Psoas muscle (tissue), 8 donors: Measurements from ENCODE around the gene CLDN18. TPM values are rescaled to one million over a fixed set of nuclear protein-coding genes. Genes with fewer than 3 reads are reported as not detected.

Experiments
- ATAC-seq, 4 donors: fragments of 200-7000 bp; cut with Tn5 transposase; one replicate each; pipeline ENCODE4 v1.9.1; 2020; ENCODE audit warnings: moderate library complexity in 3 of 4, mild to moderate bottlenecking in 2 of 4
- DNase-seq, 2 donors: peaks; one replicate each; pipeline ENCODE4 v3.0.0-alpha.2; 2020
- H3K27ac ChIP-seq: fragments of 200-600 bp; one replicate; pipeline ENCODE4 v1.8.0; 2022
- H3K27me3 ChIP-seq, 3 donors: fragments of 200-600 bp in 1 of 3; one replicate each; pipeline versions ENCODE4 v1.6.1 to v1.8.0; 2013 to 2022; ENCODE audit warnings: low read length in 2 of 3, mild to moderate bottlenecking in 2 of 3, moderate library complexity in 1 of 3; ENCODE audit not compliant: insufficient read depth in 3 of 3
- H3K36me3 ChIP-seq, 2 donors: fragments of 200-600 bp in 1 of 2; one replicate each; pipeline versions ENCODE4 v1.6.1 to v1.8.0; 2013 to 2022; ENCODE audit warnings: low read depth in 1 of 2, mild to moderate bottlenecking in 1 of 2, moderate library complexity in 1 of 2; ENCODE audit not compliant: insufficient read depth in 1 of 2
- H3K4me1 ChIP-seq: fragments of 200-600 bp; one replicate; pipeline ENCODE4 v1.8.0; 2022
- H3K4me3 ChIP-seq: fragments of 200-600 bp; one replicate; pipeline ENCODE4 v1.8.0; 2022; ENCODE audit warnings: mild to moderate bottlenecking
- H3K9me3 ChIP-seq: fragments of 200-600 bp; one replicate; pipeline ENCODE4 v1.8.0; 2022
- WGBS, 3 donors: extraction: QIAGEN DNeasy Blood & Tissue Kit; methylation state at CpG; one replicate each; pipeline versions ENCODE4 v1.1.6 to v1.1.7; 2013; 5-methylcytosine and 5-hydroxymethylcytosine counted together
- intact Hi-C, 2 donors: fragments of 100-400 bp; cut with DNase I; formaldehyde crosslinking; loops; one replicate each; pipeline versions ENCODE4 v1.11.0 to v1.14.2; 2022
- polyA plus RNA-seq, 3 donors: library from polyadenylated mRNA; stranded (reverse); fragments of 200-250 nt; gene quantifications; one replicate each; pipeline ENCODE4 v1.2.3, GENCODE V29; 2013
- total RNA-seq, 4 donors: library from RNA; stranded (reverse); fragmentation: NEBNext Ultra II Directional in 2 of 4; extraction: Animal tissue kit (Norgen Biotek cat#: 25700) in 2 of 4; gene quantifications; one replicate each; pipeline versions ENCODE4 v1.2.1 to v1.2.4, GENCODE V29; 2021 to 2023
- TF ChIP-seq, protein P1 (sequence below): fragments of 200-600 bp; IDR thresholded peaks from one replicate; pipeline ENCODE4 v1.8.0; 2022; ENCODE audit warnings: antibody characterized with exemption
- donor health status: healthy with polysubstance abuse.
- donor health status: DM: no; HTN: no; CAD: no; lungs with moderate emphysema.
- donor health status: Bipolar disorder and iron deficiency.
- donor health status: healthy.
- donor health status: DM: yes; HTN: yes; CAD: no.
- donor health status: DM: no; HTN: no; CAD: no.
- donor health status: DM: no; HTN: no; CAD: no.
- donor health status: DM: yes; HTN: yes; CAD: no.

CLDN18 gene
- total and polyA plus RNA-seq, 7 donors = 0.03 TPM; not detected in 6

DNA sequence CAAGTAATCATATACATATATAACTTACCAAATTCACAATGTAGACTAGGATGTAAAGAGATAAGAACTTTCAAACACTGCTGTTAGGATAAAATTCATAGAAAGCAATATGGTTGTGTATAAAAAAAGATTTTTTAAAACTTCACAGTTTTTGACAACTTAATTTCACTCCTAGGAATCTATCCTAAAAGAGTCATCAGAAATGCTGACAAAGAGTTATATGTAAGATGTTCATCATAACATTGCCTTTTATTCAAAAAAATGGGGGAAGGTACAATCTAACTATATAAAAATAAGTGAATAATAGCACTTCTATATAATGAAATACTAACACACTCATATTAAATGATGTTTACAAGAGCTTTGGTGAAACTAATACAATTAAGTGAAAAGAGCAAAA lies 4.3 kb upstream of the CLDN18 start:
- H3K27ac ChIP-seq = no peak overlapping the region
- H3K27me3 ChIP-seq = no peaks in the 10 kb centered on the region
- H3K4me3 ChIP-seq = no peak overlapping the region
- intact Hi-C loops = no loop called here
- H3K36me3 ChIP-seq = no peaks in the 10 kb centered on the region
- ATAC-seq (no peak), DNase-seq (no peak)
- no peaks in the 10 kb centered on the region for H3K9me3 ChIP-seq
- H3K4me1 ChIP-seq = no peaks in the 10 kb centered on the region
- TF ChIP-seq, protein P1, sequence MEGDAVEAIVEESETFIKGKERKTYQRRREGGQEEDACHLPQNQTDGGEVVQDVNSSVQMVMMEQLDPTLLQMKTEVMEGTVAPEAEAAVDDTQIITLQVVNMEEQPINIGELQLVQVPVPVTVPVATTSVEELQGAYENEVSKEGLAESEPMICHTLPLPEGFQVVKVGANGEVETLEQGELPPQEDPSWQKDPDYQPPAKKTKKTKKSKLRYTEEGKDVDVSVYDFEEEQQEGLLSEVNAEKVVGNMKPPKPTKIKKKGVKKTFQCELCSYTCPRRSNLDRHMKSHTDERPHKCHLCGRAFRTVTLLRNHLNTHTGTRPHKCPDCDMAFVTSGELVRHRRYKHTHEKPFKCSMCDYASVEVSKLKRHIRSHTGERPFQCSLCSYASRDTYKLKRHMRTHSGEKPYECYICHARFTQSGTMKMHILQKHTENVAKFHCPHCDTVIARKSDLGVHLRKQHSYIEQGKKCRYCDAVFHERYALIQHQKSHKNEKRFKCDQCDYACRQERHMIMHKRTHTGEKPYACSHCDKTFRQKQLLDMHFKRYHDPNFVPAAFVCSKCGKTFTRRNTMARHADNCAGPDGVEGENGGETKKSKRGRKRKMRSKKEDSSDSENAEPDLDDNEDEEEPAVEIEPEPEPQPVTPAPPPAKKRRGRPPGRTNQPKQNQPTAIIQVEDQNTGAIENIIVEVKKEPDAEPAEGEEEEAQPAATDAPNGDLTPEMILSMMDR = no peak

DNA sequence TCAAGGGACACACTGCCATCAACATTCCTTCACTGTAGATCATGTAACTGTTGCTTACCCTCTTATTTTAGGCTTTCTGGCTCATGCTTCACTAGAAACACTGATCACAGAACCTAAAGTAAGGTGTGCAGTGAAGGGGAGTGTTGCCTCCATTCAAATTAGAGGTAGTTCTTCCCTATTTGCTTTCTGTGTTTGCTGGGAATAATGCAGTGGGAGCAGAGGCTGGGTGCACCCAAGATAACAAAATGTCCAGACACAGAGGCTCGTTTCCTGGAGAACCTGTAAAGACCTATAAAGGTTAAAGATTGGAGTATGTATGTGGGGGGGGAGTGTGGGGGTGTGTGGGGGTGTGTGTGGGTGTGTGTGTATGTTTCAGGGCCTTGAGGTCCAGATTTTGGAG lies 2.1 kb upstream of the CLDN18 start:
- ATAC-seq = no peak

DNA sequence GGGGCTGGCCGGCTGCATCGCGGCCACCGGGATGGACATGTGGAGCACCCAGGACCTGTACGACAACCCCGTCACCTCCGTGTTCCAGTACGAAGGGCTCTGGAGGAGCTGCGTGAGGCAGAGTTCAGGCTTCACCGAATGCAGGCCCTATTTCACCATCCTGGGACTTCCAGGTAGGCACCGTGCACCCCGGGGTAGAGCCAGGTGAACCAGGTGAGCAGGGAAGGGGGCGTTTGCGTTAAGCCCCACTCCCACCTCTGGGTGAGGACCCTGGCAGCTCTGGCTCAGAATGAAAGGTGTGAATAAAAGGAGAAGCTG lies 267 bp downstream of the CLDN18 start:
- intact Hi-C loops = no loop called here
- no peaks in the 10 kb centered on the region for H3K4me1 ChIP-seq
- H3K4me3 ChIP-seq = no peak overlapping the region
- no peaks in the 10 kb centered on the region for H3K9me3 ChIP-seq
- ATAC-seq = no peak
- H3K27ac ChIP-seq = no peak overlapping the region
- TF ChIP-seq, protein P1 = no peak
- no peaks in the 10 kb centered on the region for H3K36me3 ChIP-seq
- H3K27me3 ChIP-seq = no peaks in the 10 kb centered on the region
- no peak for DNase-seq
- WGBS, 3 donors = 94 to 97% (median 96%) methylated on average over 14 of the region's 14 CpGs

More for the DNA sequence above, 2.1 kb upstream of the CLDN18 start:
- Histone ChIP-seq H3K36me3 (no peaks in the 10 kb centered on the region), H3K27ac (no peak overlapping the region), H3K9me3 (no peaks in the 10 kb centered on the region), H3K4me3 (no peak overlapping the region), H3K27me3 (no peaks in the 10 kb centered on the region), H3K4me1 (no peaks in the 10 kb centered on the region)
- DNase-seq = no peak
- WGBS, 3 donors = 67 to 85% (median 79%) methylated on average over 1 of the region's 1 CpG
- TF ChIP-seq, protein P1 = no peak
- intact Hi-C loops = no loop called here

DNA sequence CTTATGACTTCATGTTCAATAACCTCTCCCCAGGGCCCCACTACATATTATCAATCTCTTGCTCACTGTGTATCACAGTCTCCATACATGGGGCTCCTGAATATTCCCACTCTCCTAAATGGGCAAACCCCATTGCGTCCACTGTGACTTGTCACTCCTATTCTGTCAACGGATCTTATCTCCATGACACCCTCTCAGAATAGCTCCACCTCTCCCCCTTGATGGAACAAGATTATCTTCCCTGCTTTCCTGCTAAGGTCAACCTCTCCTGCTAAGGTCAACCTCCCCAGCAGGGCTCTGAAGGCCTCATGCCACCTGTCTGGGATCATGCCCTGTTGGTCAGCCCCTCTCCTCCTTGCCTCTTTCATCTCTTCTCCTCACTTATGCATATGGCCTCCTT lies 1.8 kb downstream of the CLDN18 start:
- intact Hi-C loops = no loop called here
- H3K4me1 ChIP-seq = no peaks in the 10 kb centered on the region
- ATAC-seq (no peak), DNase-seq (no peak)
- 63 to 88% (median 85%) methylated on average over 2 of the region's 2 CpGs for WGBS, 3 donors
- H3K36me3 ChIP-seq = no peaks in the 10 kb centered on the region
- no peak overlapping the region for H3K4me3 ChIP-seq
- H3K27me3 ChIP-seq = no peaks in the 10 kb centered on the region
- TF ChIP-seq, protein P1 = no peak
- H3K27ac ChIP-seq = no peak overlapping the region
- no peaks in the 10 kb centered on the region for H3K9me3 ChIP-seq

DNA sequence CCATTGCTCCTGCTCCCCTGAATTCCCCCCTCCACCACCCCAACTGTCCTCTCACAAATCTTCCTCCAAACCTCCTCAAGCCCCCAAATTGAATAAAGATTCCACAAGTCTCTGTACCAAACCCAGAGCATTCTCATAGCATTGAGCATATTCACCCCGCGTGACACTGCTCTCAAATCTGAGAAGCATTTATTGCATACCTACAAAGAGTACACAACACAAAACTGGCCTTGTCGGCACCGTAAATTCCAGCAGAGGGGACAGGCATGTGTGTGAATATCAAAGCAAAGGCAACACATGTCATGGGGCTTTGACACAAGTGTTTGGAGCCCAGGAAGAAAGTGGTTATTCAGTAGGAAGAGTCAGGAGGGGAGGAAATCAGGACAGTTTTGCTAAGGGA lies 2.6 kb downstream of the CLDN18 start:
- TF ChIP-seq, protein P1 = no peak
- DNase-seq (no peak), ATAC-seq (no peak)
- Histone ChIP-seq H3K36me3 (no peaks in the 10 kb centered on the region), H3K4me3 (no peak overlapping the region), H3K27me3 (no peaks in the 10 kb centered on the region), H3K27ac (no peak overlapping the region), H3K4me1 (no peaks in the 10 kb centered on the region), H3K9me3 (no peaks in the 10 kb centered on the region)
- intact Hi-C loops = no loop called here
- 75 to 82% (median 77%) methylated on average over 4 of the region's 4 CpGs for WGBS, 3 donors
